ENCODE measurements around the gene MRPL43. TPM values are rescaled to one million over a fixed set of nuclear protein-coding genes. Genes with fewer than 3 reads are reported as not detected.

MRPL43 gene
- total RNA-seq, 1 donor = 51.8 TPM

- peak; percentile 75 for DNase-seq (ENCODE audit: low read depth)
These were observed 44.7 kb upstream of the MRPL43 start for GRCh38 chr10:101031796-101032636.

GRCh38 chr10:101031128-101031795 is 44.0 kb upstream of the MRPL43 start, which contains the start of the genes PDZD7 and SFXN3:
Gene PDZD7 (minus strand): TSS chr10:101031129. CDS start chr10:101030219, 910 bp downstream.
Gene SFXN3 (plus strand): TSS chr10:101031234. CDS start chr10:101034695, 3,461 bp downstream.
- TF ChIP-seq CTCF (IDR thresholded peaks at IDR 0.05; ENCODE audit: insufficient read depth, low read depth, low read length) = no peak

More at GRCh38 chr10:101031796-101032636, 44.7 kb upstream of the MRPL43 start:
- TF ChIP-seq CTCF (IDR thresholded peaks at IDR 0.05; ENCODE audit: insufficient read depth, low read depth, low read length) = no peak
- peak overlapping the region; percentile 94 for H3K4me3 ChIP-seq (ENCODE audit: low read depth, low read length)

GRCh38 chr10:101030496-101031127 is 43.3 kb upstream of the MRPL43 start:
- no peak for TF ChIP-seq CTCF (IDR thresholded peaks at IDR 0.05; ENCODE audit: insufficient read depth, low read depth, low read length)
- DNase-seq (ENCODE audit: low read depth) = no peak
- H3K4me3 ChIP-seq (ENCODE audit: low read depth, low read length) = peak overlapping the region; percentile 94

More at GRCh38 chr10:101031128-101031795, 44.0 kb upstream of the MRPL43 start, which contains the start of the genes PDZD7 and SFXN3:
- H3K4me3 ChIP-seq (ENCODE audit: low read depth, low read length) = peak within 1 kb of the TSS; percentile 94
- DNase-seq (ENCODE audit: low read depth) = peak; percentile 96

- no peak overlapping the region for H3K4me3 ChIP-seq (ENCODE audit: low read depth, low read length)
- TF ChIP-seq CTCF (IDR thresholded peaks at IDR 0.05; ENCODE audit: insufficient read depth, low read depth, low read length) = no peak
- no peak for DNase-seq (ENCODE audit: low read depth)
These were observed 42.4 kb upstream of the MRPL43 start for GRCh38 chr10:101029520-101030295.

- no peak for TF ChIP-seq CTCF (IDR thresholded peaks at IDR 0.05; ENCODE audit: insufficient read depth, low read depth, low read length)
- H3K4me3 ChIP-seq (ENCODE audit: low read depth, low read length) = no peak overlapping the region
- DNase-seq (ENCODE audit: low read depth) = no peak
These were observed 41.4 kb upstream of the MRPL43 start for GRCh38 chr10:101028446-101029337.

Measured in fibroblast of villous mesenchyme (primary cell).